ENCODE results near the gene TRIM31.

The TRIM31 gene

DNA sequence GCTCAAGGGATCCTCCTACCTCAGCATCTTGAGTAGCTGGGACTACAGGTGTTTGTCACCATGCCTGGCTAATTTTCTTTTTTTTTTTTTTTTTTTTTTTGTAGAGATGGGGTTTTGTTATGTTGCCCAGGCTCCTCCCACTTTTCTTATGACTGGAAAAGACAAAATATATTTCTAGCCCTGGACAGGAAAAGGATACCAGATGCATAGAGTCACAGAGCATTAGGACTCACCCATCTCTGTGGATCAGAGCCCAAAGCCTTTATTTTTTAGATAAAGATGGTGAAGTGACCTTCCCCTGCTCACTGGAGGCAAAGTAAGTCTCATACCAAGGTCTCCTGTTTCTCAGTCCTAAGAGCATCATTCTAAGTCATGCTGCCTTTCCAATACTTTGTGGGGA is 44.7 kb upstream of the TRIM31 start:
- no peak for DNase-seq (ENCODE audit: low spot score)
- no peak for TF ChIP-seq CTCF (IDR thresholded peaks at IDR 0.05; ENCODE audit: extremely low read depth, missing control alignments)

GRCh38 chr6:30156774-30157173 is 43.9 kb upstream of the TRIM31 start:
- no peak for DNase-seq (ENCODE audit: low spot score)
- TF ChIP-seq CTCF (IDR thresholded peaks at IDR 0.05; ENCODE audit: extremely low read depth, missing control alignments), result no peak

DNA sequence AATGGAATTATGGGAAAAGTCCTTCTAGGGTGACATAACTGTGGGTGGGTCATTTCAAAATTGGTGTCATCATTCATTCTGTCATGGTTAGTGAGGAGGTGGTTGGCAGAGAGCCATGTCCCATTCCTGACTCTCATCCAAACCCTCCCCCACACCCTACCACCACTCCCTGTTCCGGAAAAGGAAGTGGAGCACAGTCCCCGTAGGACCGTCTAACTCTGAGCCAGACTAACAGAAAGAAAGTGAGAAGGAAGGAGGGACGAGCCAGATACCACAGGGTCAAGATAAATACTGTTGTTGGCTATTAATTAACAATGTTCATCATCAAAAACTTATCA is 43.3 kb upstream of the TRIM31 start:
- no peak for TF ChIP-seq CTCF (IDR thresholded peaks at IDR 0.05; ENCODE audit: extremely low read depth, missing control alignments)
- no peak for DNase-seq (ENCODE audit: low spot score)

DNA sequence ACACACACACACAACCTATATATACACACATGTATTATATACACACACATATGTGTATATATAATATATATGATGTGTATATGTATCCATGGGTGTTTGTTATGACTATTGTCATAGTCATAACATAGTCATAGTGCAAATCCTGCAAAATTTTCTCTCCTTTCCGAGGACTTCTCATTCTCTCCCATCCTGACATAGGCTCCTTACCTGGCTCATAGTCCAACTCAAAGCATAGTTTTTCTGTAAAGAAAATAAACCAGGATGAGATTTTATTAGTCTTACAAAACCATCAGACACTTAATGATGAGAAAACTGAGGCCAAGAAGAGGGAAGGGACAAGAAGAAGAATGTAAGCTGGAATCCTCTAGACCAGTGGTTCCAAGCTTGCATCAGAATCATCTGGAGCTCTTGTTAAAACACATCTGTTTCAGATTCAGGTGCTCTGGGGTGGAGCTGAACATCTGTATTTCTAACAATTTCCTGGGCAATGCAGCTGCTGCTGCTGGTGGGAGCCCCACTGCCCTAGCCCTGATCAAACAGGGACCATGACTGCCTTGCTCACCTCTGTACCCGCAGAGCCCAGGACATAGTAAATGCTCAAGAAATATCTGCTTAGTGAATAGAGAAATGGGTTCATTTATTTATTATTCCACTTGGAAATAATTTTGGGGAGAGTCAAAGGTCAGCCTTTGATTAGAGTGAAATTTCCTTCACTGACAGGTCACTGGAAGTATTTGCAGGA is 42.8 kb upstream of the TRIM31 start:
- TF ChIP-seq CTCF (IDR thresholded peaks at IDR 0.05; ENCODE audit: extremely low read depth, missing control alignments), result no peak
- DNase-seq (ENCODE audit: low spot score), result no peak

- DNase-seq (ENCODE audit: low spot score), result no peak
- no peak for TF ChIP-seq CTCF (IDR thresholded peaks at IDR 0.05; ENCODE audit: extremely low read depth, missing control alignments)
These were observed 42.0 kb upstream of the TRIM31 start for GRCh38 chr6:30154709-30155519.

DNA sequence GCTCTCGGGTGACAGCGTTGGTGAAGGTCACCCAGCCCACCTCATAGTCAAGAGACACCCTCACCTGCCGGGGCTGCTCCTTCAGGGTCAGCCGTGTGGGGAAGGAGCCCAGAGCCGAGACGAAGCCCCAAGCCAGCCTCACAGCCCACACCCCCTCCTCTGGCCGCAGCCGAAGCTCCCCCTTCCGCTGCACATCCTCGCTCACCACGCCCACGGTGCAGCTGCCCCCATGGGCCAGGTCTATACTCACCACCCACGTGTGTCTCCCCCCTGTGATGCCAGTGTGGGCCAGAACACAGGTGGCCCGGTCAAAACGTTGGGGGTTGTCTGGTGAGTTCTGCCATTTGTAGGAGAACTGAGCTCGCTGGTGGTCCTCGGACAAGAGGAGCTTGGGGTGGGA is 41.2 kb upstream of the TRIM31 start:
- TF ChIP-seq CTCF (IDR thresholded peaks at IDR 0.05; ENCODE audit: extremely low read depth, missing control alignments), result no peak
- no peak for DNase-seq (ENCODE audit: low spot score)

- no peak for DNase-seq (ENCODE audit: low spot score)
These were observed 40.2 kb upstream of the TRIM31 start for GRCh38 chr6:30152910-30153610.

More at GRCh38 chr6:30152910-30153610, 40.2 kb upstream of the TRIM31 start:
- no peak for TF ChIP-seq CTCF (IDR thresholded peaks at IDR 0.05; ENCODE audit: extremely low read depth, missing control alignments)

Measured in GM20000 (cell line).